ENCODE data around the gene NDFIP1. TPM values are rescaled to one million over a fixed set of nuclear protein-coding genes. Genes with fewer than 3 reads are reported as not detected.

The NDFIP1 gene
- total and polyA plus RNA-seq, 2 of the 4 experiments (the other 2 are of a cell fraction) = 7.7 to 15.4 TPM

GRCh38 chr5:142072488-142072887 is 36.1 kb upstream of the NDFIP1 start:
- intact Hi-C loops (cut with micrococcal nuclease) = no loop called here
- H3K4me2 ChIP-seq (ENCODE audit: low read depth, low read length) = no peak overlapping the region
- H3K9me3 ChIP-seq (ENCODE audit: control insufficient read depth, insufficient read depth, low read length) = no peaks in the 10 kb centered on the region
- dilution Hi-C loops (cut with HindIII; ENCODE audit: low sequenced_read_pairs, unreplicated experiment) = no loop called here
- ChIA-PET POLR2A (ENCODE audit: unreplicated experiment) (no interaction called here), CTCF (no interaction called here)
- H3K36me3 ChIP-seq (ENCODE audit: control insufficient read depth, insufficient read depth, low read length) = no peaks in the 10 kb centered on the region
- ATAC-seq (ENCODE audit: low read depth) (no peak), DNase-seq (no peak)
- no peak overlapping the region for H3K23ac ChIP-seq (ENCODE audit: low read depth, low read length)
- no peaks in the 10 kb centered on the region for H4K20me1 ChIP-seq (ENCODE audit: insufficient read depth, low read length)
- no TSS peak for BruUV-seq (replicated peaks)
- peaks cover 23% of the 10 kb centered on the region for H3K27me3 ChIP-seq (ENCODE audit: control insufficient read depth, insufficient read depth, low read length)
- no peak overlapping the region for H2BK5ac ChIP-seq (ENCODE audit: low read depth, low read length, poor library complexity, severe bottlenecking)
- no peak overlapping the region for H3K56ac ChIP-seq (ENCODE audit: extremely low read depth, insufficient read depth, low read length)
- no peak overlapping the region for H4K91ac ChIP-seq (ENCODE audit: insufficient read depth, low read depth, low read length)
- H3K14ac ChIP-seq (replicated peaks; ENCODE audit: low read depth, low read length) = no peak overlapping the region
- H2AK9ac ChIP-seq (replicated peaks; ENCODE audit: low read depth, low read length, poor library complexity) = no peak overlapping the region
- TF ChIP-seq SMC3 (IDR thresholded peaks at IDR 0.05; ENCODE audit: low read depth, low read length) = no peak
- TF ChIP-seq CEBPB (IDR thresholded peaks at IDR 0.05; ENCODE audit: low read depth, low read length) = no peak
- TF ChIP-seq RFX5 (IDR thresholded peaks at IDR 0.05; ENCODE audit: low read depth, low read length) = no peak
- no peak for TF ChIP-seq MXI1 (IDR thresholded peaks at IDR 0.05; ENCODE audit: borderline replicate concordance, low read depth, low read length)
- TF ChIP-seq ELK1 (IDR thresholded peaks at IDR 0.05; ENCODE audit: borderline replicate concordance, low read depth, low read length) = no peak
- no peak for TF ChIP-seq NFE2L2 (IDR thresholded peaks at IDR 0.05; ENCODE audit: low read depth, low read length)
- TF ChIP-seq BHLHE40 (IDR thresholded peaks at IDR 0.05; ENCODE audit: low read depth, low read length) = no peak
- no peak for TF ChIP-seq FOS (IDR thresholded peaks at IDR 0.05; ENCODE audit: low read depth, low read length)
- TF ChIP-seq RCOR1 (IDR thresholded peaks at IDR 0.05; ENCODE audit: insufficient replicate concordance, low read length) = no peak
- no peak for TF ChIP-seq POLR2A (IDR thresholded peaks at IDR 0.05; ENCODE audit: low read depth, low read length)
- no peak for TF ChIP-seq MAZ (IDR thresholded peaks at IDR 0.05; ENCODE audit: borderline replicate concordance, low read depth, low read length)
- no peak for TF ChIP-seq RAD21 (IDR thresholded peaks at IDR 0.05; ENCODE audit: low read length)
- no peak for TF ChIP-seq CHD1 (IDR thresholded peaks at IDR 0.05; ENCODE audit: low read depth, low read length)
- TF ChIP-seq MAFK (IDR thresholded peaks at IDR 0.05; ENCODE audit: low read depth, low read length) = no peak
- TF ChIP-seq CTCF (conservative IDR thresholded peaks at IDR 0.05; ENCODE audit: low read depth, low read length) = no peak
- no peak overlapping the region for H4K5ac ChIP-seq (ENCODE audit: low read depth, low read length)
- H2BK15ac ChIP-seq (ENCODE audit: low read depth, low read length) = no peak overlapping the region
- no peak overlapping the region for H3K4ac ChIP-seq (ENCODE audit: low read depth, low read length)
- no peak overlapping the region for H2AK5ac ChIP-seq (ENCODE audit: low read depth, low read length)
- H3K9ac ChIP-seq (ENCODE audit: low read depth, low read length) = no peak overlapping the region
- whole genome bisulfite sequencing, 2 experiments (ENCODE audit: extremely low coverage in 2 of 2, insufficient read length in 1 of 2) = no CpG with 5 or more reads among the region's 3 CpGs
- no peaks in the 10 kb centered on the region for H3K4me1 ChIP-seq (ENCODE audit: control insufficient read depth, insufficient read depth, low read length)
- H3K18ac ChIP-seq (ENCODE audit: low read depth, low read length) = no peak overlapping the region
- H2BK20ac ChIP-seq (ENCODE audit: low read depth, low read length) = no peak overlapping the region
- H2AFZ ChIP-seq (replicated peaks; ENCODE audit: low read length, poor library complexity) = no peak overlapping the region
- no peaks in the 10 kb centered on the region for H3K9me1 ChIP-seq (ENCODE audit: insufficient read depth, low read length)
- in situ Hi-C loops (cut with MboI; ENCODE audit: low sequenced_read_pairs) = no loop called here
- no peak overlapping the region for H2BK120ac ChIP-seq (ENCODE audit: low read depth, low read length)
- no peak overlapping the region for H4K8ac ChIP-seq (ENCODE audit: low read depth in 2 of 2, low read length in 2 of 2)
- H3K4me3 ChIP-seq (ENCODE audit: insufficient read depth, low read depth, low read length) = no peak overlapping the region
- no peaks in the 10 kb centered on the region for H3K79me1 ChIP-seq (ENCODE audit: low read depth in 1 of 2, low read length in 2 of 2)
- no peak overlapping the region for H3K27ac ChIP-seq (ENCODE audit: insufficient read depth, low read length)
